Stimulated activated CD4-positive, alpha-beta T cell treated with anti-CD3 and anti-CD28 coated beads, Interleukin-2, amount 100 ng/mL, for 24 hours (primary cell): ENCODE data around the gene RPRD1B.

Experiments used
- DNase-seq, 2 donors: peaks; one replicate each; pipeline ENCODE4 v3.0.0-alpha.2; 2020

RPRD1B gene

GRCh38 chr20:38126146-38126921 is 92.8 kb downstream of the RPRD1B start:
- DNase-seq, result no peak

- DNase-seq, result no peak
Observed at GRCh38 chr20:38126932-38127621, 93.5 kb downstream of the RPRD1B start.

GRCh38 chr20:38127920-38128528 is 94.5 kb downstream of the RPRD1B start:
- no peak for DNase-seq

GRCh38 chr20:38128691-38129090 is 95.1 kb downstream of the RPRD1B start:
- DNase-seq, result no peak

- DNase-seq, result no peak
Observed at GRCh38 chr20:38129248-38129865, 95.8 kb downstream of the RPRD1B start.

- no peak for DNase-seq
Observed at GRCh38 chr20:38129893-38130609, 96.5 kb downstream of the RPRD1B start.

- DNase-seq, result no peak
Observed at GRCh38 chr20:38130687-38131587, 97.4 kb downstream of the RPRD1B start.

GRCh38 chr20:38131588-38132121 is 98.1 kb downstream of the RPRD1B start:
- no peak for DNase-seq

- no peak for DNase-seq
Observed at GRCh38 chr20:38132156-38132909, 98.8 kb downstream of the RPRD1B start.

GRCh38 chr20:38132910-38133501 is 99.5 kb downstream of the RPRD1B start:
- no peak for DNase-seq

- DNase-seq, result no peak
Observed at GRCh38 chr20:38133680-38134426, 100.3 kb downstream of the RPRD1B start.

GRCh38 chr20:38134427-38135270 is 101.1 kb downstream of the RPRD1B start:
- DNase-seq, result no peak

- no peak for DNase-seq
Observed at GRCh38 chr20:38135271-38135650, 101.7 kb downstream of the RPRD1B start.

GRCh38 chr20:38135651-38136420 is 102.3 kb downstream of the RPRD1B start:
- no peak for DNase-seq

GRCh38 chr20:38136421-38137245 is 103.1 kb downstream of the RPRD1B start:
- no peak for DNase-seq

GRCh38 chr20:38137441-38138037 is 104.0 kb downstream of the RPRD1B start:
- DNase-seq, result no peak
